ENCODE results near the gene PPP1R14B.

The PPP1R14B gene

DNA sequence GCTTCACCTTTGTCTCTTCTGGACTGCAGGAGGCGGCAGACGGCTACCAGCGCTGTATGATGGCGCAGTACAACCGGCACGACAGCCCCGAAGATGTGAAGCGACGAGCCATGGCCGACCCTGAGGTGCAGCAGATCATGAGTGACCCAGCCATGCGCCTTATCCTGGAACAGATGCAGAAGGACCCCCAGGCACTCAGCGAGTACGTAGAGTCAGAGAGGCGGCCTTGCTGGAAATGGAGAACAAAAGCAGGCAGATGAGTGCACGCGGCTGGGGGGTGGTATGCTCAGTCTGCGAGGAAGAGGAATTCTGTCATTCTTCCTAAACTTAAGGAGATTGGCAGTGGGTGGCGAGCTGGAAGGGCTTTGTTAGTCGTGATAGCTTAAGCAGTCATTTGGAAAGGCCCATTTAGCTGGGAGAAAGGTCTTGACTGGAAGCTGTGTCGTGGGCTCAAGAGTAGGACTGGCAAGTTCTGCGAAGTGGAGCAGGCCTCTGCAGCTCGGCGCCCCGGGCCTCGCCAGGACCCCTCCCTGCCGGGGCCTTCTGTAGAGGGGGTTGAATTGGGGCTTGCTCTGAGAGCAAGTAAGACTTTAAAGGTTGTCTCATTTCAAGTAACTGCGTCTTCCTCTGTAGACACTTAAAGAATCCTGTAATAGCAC is 43.2 kb downstream of the PPP1R14B start:
- no peak overlapping the region for H3K4me3 ChIP-seq (ENCODE audit: low read depth, low read length)
- DNase-seq (ENCODE audit: low read depth): no peak

DNA sequence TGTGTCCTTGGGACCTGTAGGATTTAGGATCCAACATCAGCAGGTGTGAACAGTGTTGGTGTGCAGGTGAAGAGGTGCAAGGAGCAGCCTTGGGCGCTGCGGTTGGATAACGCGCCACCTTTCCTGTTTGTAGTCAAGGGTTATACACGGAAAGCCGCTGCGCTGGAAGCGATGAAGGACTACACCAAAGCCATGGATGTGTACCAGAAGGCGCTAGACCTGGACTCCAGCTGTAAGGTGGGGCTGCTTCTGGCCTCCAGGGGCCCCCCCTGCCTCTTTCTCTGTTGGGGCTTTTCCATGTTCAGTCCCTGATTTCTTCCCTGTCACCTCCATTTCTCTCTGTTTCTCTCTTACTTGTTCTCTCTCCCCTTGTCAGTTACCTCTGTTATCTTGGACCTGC is 43.8 kb downstream of the PPP1R14B start:
- H3K4me3 ChIP-seq (ENCODE audit: low read depth, low read length): no peak overlapping the region
- no peak for DNase-seq (ENCODE audit: low read depth)

DNA sequence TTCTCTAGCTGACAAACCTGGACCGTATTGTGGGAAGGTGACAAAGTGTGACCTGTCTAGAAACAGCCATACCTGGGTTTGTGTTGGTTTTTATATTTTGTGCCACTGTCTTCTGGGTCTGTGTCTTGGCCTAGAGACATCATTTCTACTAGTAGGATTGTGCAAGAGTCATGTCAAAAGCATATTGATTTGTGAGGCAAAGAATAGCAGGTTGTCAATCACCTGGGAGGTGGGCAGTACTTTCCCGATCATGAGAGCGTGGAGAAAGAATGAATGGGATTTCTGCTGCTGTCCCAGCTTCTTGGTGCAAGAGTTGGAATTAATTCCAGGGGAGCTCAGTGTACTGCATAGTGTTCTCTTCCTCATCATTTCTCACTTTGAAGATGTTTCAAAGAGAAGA is 45.2 kb downstream of the PPP1R14B start:
- DNase-seq (ENCODE audit: low read depth): no peak
- no peak overlapping the region for H3K4me3 ChIP-seq (ENCODE audit: low read depth, low read length)

DNA sequence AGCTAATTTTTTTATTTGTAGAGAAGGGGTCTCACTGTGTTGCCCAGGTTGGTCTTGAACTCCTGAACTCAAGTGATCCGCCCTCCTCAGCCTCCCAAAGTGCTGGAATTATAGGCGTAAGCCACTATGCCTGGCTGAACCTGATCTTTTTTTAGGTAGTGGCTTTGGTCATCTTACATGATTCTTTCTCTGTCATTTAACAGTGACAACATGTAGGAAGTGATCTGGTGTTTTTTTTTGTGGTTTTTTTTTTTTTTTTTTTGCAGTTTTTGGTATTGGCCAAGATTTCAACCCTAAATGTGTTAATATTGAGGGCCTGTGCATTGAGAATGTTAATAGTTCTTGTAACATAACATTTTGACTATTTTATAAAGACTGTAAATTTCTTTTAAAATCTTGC is 48.2 kb downstream of the PPP1R14B start:
- DNase-seq (ENCODE audit: low read depth): no peak
- no peak overlapping the region for H3K4me3 ChIP-seq (ENCODE audit: low read depth, low read length)

DNA sequence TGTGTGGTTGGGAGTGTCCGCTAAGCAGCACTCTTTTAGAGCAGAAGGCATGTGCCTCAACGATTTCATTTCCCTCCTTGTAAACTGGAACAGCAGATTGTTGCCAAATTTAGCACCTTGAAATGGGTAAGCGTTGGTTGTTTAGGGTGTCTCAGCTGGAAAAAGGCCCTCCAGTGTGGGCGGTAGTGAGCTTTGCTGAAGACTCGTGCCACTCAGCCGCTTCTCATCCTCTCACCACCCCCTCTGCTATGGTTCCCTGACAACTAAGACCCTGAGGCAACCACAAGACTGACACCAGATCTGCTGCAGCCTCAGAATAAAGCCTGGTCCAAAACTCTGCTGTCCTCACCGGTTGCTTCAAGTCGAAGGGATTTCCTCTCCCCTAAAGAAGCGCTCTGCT is 50.1 kb downstream of the PPP1R14B start:
- DNase-seq (ENCODE audit: low read depth): no peak
- no peak overlapping the region for H3K4me3 ChIP-seq (ENCODE audit: low read depth, low read length)

All from skeletal muscle cell (primary cell).